Measurements from ENCODE around the gene BSN.

Gene BSN

GRCh38 chr3:49529567-49529966 is 24.7 kb upstream of the BSN start:
- no peak overlapping the region for H3K4me3 ChIP-seq (ENCODE audit: low read depth, low read length)
- TF ChIP-seq CTCF (IDR thresholded peaks at IDR 0.05; ENCODE audit: control insufficient read depth, extremely low read depth, insufficient read depth): no peak
- no peak for DNase-seq (ENCODE audit: low read depth)

- no peak for TF ChIP-seq CTCF (IDR thresholded peaks at IDR 0.05; ENCODE audit: control insufficient read depth, extremely low read depth, insufficient read depth)
- no peak overlapping the region for H3K4me3 ChIP-seq (ENCODE audit: low read depth, low read length)
- DNase-seq (ENCODE audit: low read depth): no peak
These were observed 24.0 kb upstream of the BSN start for GRCh38 chr3:49530231-49530630.

GRCh38 chr3:49530701-49531100 is 23.6 kb upstream of the BSN start:
- no peak overlapping the region for H3K4me3 ChIP-seq (ENCODE audit: low read depth, low read length)
- DNase-seq (ENCODE audit: low read depth): no peak
- no peak for TF ChIP-seq CTCF (IDR thresholded peaks at IDR 0.05; ENCODE audit: control insufficient read depth, extremely low read depth, insufficient read depth)

GRCh38 chr3:49531218-49531617 is 23.1 kb upstream of the BSN start:
- H3K4me3 ChIP-seq (ENCODE audit: low read depth, low read length): no peak overlapping the region
- no peak for TF ChIP-seq CTCF (IDR thresholded peaks at IDR 0.05; ENCODE audit: control insufficient read depth, extremely low read depth, insufficient read depth)
- DNase-seq (ENCODE audit: low read depth): no peak

- no peak for TF ChIP-seq CTCF (IDR thresholded peaks at IDR 0.05; ENCODE audit: control insufficient read depth, extremely low read depth, insufficient read depth)
- no peak overlapping the region for H3K4me3 ChIP-seq (ENCODE audit: low read depth, low read length)
- no peak for DNase-seq (ENCODE audit: low read depth)
These were observed 22.6 kb upstream of the BSN start for GRCh38 chr3:49531715-49532114.

- no peak for DNase-seq (ENCODE audit: low read depth)
- TF ChIP-seq CTCF (IDR thresholded peaks at IDR 0.05; ENCODE audit: control insufficient read depth, extremely low read depth, insufficient read depth): no peak
- H3K4me3 ChIP-seq (ENCODE audit: low read depth, low read length): no peak overlapping the region
These were observed 21.2 kb upstream of the BSN start for GRCh38 chr3:49533031-49533430.

GRCh38 chr3:49533786-49534519 is 20.3 kb upstream of the BSN start:
- TF ChIP-seq CTCF (IDR thresholded peaks at IDR 0.05; ENCODE audit: control insufficient read depth, extremely low read depth, insufficient read depth): no peak
- no peak for DNase-seq (ENCODE audit: low read depth)

More at GRCh38 chr3:49533786-49534519, 20.3 kb upstream of the BSN start:
- H3K4me3 ChIP-seq (ENCODE audit: low read depth, low read length): no peak overlapping the region
